IPS DF 6.9 (cell line): ENCODE results near the gene IL17RE.
"Not testable (repeated sequence)": the region's sequence is repeated elsewhere in the genome, so short reads cannot be mapped to it uniquely, and the experiment has no call there.

Experiments
- DNase-seq: peaks from one replicate; pipeline ENCODE4 v3.0.0-alpha.2; 2013; ENCODE audit warnings: low read depth, low spot score
- H3K27ac ChIP-seq: one replicate; pipeline ENCODE4 v1.5.1; 2013; ENCODE audit warnings: low read length, control low read depth
- H3K27me3 ChIP-seq: 2 replicates; pipeline ENCODE4 v1.6.1; 2013; ENCODE audit warnings: mild to moderate bottlenecking, low read length; ENCODE audit not compliant: control insufficient read depth, insufficient read depth
- H3K36me3 ChIP-seq: 2 replicates; pipeline ENCODE4 v1.6.1; 2013; ENCODE audit warnings: low read length; ENCODE audit not compliant: control insufficient read depth, insufficient read depth
- H3K4me1 ChIP-seq: 2 replicates; pipeline ENCODE4 v1.6.1; 2013; ENCODE audit warnings: low read length; ENCODE audit not compliant: control insufficient read depth, insufficient read depth
- H3K4me3 ChIP-seq: 2 replicates; pipeline ENCODE4 v1.5.1; 2013; ENCODE audit warnings: mild to moderate bottlenecking, low read length
- H3K9me3 ChIP-seq: 2 replicates; pipeline ENCODE4 v1.6.1; 2013; ENCODE audit warnings: low read length, inconsistent platforms; ENCODE audit not compliant: control insufficient read depth, insufficient read depth
- WGBS: extraction: QIAGEN DNeasy Blood & Tissue Kit; methylation state at CpG from one replicate; pipeline ENCODE4 v1.1.7; 2013; ENCODE audit warnings: mixed read lengths, missing lambda C conversion rate; ENCODE audit not compliant: insufficient read length, insufficient coverage; 5-methylcytosine and 5-hydroxymethylcytosine counted together

Gene IL17RE

DNA sequence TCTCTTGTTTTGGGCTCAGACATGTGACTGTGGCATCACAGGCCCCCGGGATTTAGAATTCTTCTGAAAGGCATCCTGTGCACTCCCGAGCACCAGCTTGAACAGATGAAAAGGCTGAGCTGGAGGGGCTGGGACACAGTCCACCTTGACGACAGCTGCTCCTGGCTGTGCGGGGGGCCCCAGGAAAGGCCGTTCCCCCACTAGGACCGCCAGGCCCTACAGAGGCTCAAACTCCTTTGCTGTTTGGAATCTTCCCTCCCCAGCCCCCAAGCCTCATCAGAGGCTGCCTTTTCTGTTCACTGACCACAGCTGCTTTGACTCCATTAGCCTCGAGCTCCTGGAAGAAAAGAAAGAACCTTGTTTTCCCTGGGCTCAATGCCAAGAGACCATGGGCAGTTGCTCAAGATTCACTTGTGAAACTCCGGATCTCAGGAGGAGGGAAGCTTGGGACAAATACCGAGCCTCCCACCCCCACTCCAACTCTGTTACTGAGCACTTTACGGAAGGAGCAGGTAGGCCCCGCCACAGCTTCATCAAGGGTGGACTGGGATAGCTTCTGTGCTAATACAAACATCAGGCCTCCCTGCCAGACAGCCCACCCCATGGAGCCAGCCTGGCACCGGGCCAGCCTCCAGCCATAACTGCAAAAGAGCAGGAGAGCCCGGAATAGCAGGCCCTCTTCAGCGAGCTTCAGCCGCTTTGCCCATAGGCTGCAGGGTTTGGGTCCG, 38.3 kb upstream of the IL17RE start:
- Histone ChIP-seq H3K27me3 (no peaks in the 10 kb centered on the region), H3K27ac (no peak overlapping the region), H3K4me3 (no peak overlapping the region), H3K9me3 (no peaks in the 10 kb centered on the region), H3K36me3 (no peaks in the 10 kb centered on the region), H3K4me1 (peaks cover 4% of the 10 kb centered on the region; the same call in 1 of the 2 replicates)
- WGBS = no CpG with 5 or more reads among the region's 16 CpGs
- no peak for DNase-seq

DNA sequence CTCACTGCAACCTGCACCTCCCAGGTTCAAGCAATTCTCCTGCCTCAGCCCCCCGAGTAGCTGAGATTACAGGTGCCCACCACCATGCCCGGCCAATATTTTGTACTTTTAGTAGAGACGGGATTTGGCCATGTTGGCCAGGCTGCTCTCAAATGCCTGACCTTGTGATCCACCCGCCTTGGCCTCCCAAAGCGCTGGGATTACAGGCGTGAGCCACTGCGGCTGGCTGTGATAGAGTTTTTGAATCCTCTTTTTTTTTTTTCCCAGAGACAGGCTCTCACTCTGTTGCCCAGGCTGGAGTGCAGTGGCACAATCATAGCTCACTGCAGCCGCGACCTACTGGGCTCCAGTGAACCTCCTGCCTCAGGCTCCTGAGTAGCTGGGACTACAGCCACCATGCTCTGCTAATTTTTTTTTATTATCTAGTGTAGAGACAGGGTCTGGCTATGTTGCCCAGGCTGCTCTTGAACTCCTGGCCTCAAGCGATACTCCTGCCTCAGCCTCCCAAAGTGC, 37.5 kb upstream of the IL17RE start:
- H3K36me3 ChIP-seq, H3K27me3 ChIP-seq, H3K4me1 ChIP-seq, H3K27ac ChIP-seq, H3K9me3 ChIP-seq, H3K4me3 ChIP-seq, DNase-seq: not testable (repeated sequence)
- WGBS = no CpG with 5 or more reads among the region's 10 CpGs

DNA sequence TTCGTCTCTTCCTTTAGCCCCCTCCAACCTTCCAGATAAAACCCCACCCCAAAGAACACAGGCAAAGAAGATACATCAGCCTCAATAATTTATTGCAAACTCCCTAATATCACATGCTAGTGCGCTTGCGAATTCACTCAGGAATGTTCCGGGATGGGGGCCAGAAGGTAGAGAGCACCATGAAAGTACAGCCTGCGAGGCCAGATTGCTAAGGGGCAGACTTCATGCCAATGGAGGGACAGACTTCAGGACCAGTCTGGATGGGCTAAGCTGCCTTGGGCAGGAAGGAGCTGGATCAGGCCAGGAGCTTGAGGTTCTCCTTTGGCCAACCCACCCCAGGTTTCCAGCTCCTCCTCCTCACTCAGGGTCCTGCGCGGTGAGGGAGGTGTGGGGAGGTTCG, 36.0 kb upstream of the IL17RE start:
- Histone ChIP-seq H3K4me1 (0 out of 2 replicates have a peak, but pooled peaks cover 2% of the 10 kb centered on the region), H3K36me3 (no peaks in the 10 kb centered on the region), H3K9me3 (no peaks in the 10 kb centered on the region), H3K27ac (no peak overlapping the region), H3K27me3 (no peaks in the 10 kb centered on the region), H3K4me3 (no peak overlapping the region)
- DNase-seq = no peak
- WGBS = no CpG with 5 or more reads among the region's 8 CpGs

DNA sequence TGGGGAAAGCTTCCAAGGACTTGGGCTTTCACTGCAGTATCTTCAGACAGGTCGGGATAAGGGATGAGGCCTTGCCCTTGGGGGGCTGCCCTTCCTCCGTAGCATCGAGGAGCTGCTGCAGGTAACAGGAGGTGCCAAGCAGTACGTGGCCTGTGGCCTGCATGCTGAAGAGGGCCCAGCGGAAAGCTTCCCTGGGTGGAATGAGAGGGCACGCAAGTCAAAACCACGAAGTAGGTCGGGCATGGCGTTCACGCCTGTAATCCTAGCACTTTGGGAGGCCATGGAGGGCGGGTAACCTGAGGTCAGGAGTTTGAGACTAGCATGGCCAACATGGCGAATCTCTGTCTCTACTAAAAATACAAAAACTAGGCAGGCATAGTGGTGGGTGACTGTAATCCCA, 35.5 kb upstream of the IL17RE start:
- Histone ChIP-seq H3K27me3 (no peaks in the 10 kb centered on the region), H3K9me3 (no peaks in the 10 kb centered on the region), H3K4me3 (no peak overlapping the region), H3K4me1 (0 out of 2 replicates have a peak, but pooled peaks cover 2% of the 10 kb centered on the region), H3K36me3 (no peaks in the 10 kb centered on the region), H3K27ac (no peak overlapping the region)
- no CpG with 5 or more reads among the region's 12 CpGs for WGBS
- DNase-seq = no peak

DNA sequence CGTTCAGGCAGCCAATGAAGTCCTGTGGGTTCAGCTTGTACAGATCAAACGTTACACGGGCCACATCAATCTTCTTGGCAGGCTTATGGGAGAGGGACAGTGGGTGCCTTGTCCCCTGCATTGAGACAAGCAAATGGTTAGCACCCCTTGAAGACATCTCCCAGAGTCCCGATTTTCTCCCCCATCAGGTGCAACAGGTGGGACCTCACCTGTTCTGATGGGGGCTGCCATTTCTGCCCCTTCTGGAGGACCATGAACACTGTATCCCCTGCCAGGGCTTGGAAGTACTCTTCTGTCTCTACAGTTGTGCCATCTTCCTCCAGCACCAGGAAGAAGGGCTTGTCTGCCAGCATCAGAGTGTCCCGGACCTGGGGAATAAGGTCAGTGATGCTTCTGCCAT, 32.7 kb upstream of the IL17RE start:
- Histone ChIP-seq H3K4me1 (no peaks in the 10 kb centered on the region), H3K27ac (no peak overlapping the region), H3K36me3 (no peaks in the 10 kb centered on the region), H3K4me3 (no peak overlapping the region), H3K27me3 (no peaks in the 10 kb centered on the region), H3K9me3 (no peaks in the 10 kb centered on the region)
- WGBS = no CpG with 5 or more reads among the region's 5 CpGs
- no peak for DNase-seq

DNA sequence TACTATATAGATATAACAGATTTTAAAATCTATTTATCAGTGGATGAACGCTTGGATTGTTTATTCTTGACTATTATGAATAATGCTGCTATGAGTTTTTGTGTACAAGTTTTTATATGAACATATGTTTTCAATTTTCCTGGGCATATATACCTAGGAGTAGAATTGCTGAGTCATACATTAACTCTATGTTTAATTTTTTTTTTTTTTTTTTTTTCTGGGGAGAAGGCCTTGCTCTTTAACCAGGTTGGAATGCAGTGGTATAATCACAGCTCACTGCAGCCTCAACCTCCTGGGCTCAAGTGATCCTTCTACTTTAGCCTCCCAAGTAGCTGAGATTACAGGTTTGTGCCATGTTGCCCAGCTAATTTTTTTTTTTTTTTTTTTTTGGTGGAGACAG, 31.7 kb upstream of the IL17RE start:
- Histone ChIP-seq H3K9me3 (no peaks in the 10 kb centered on the region), H3K4me1 (no peaks in the 10 kb centered on the region), H3K27ac (no peak overlapping the region), H3K27me3 (no peaks in the 10 kb centered on the region), H3K36me3 (no peaks in the 10 kb centered on the region), H3K4me3 (no peak overlapping the region)
- WGBS = no CpG with 5 or more reads among the region's 1 CpG
- DNase-seq = no peak

DNA sequence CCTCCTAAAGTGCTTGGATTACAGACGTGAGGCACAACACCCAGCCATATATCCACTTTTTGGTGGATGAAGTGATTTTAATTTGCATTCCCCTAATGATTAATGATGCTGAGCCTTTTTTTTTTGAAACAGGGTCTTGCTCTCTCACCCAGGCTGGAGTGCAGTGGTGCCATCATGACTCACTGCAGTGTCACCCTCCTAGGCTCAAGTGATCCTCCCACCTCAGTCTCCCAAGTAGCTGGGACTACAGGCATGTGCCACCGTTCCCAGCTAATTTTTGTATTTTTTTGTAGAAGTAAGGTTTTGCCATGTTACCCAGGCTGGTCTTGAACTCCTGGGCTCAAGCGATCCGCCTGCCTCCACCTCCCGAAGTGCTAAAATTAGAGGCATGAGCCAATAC, 30.6 kb upstream of the IL17RE start:
- not testable (repeated sequence) for DNase-seq

DNA sequence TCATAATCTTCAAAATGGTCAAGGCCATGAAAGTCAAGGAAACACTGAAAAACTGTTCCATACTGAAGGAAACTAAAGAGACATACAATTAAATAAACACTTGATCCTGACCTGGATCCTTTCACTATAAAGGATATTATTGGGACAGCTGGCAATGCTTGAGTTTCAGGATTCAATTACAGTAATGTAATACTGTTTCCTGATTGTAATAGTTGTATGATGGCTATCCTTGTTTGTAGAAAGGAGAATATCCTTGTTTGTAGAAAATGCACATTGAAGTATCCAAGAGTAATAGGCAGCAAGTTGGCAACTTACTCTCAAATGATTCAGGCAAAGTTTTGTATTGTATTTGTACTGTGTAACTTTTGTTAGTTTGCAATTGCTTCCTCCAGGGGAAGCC, 27.2 kb upstream of the IL17RE start:
- DNase-seq = no peak
- Histone ChIP-seq H3K27ac (no peak overlapping the region), H3K4me1 (peaks cover 2% of the 10 kb centered on the region; the same call in 1 of the 2 replicates), H3K9me3 (no peaks in the 10 kb centered on the region), H3K27me3 (no peaks in the 10 kb centered on the region), H3K4me3 (no peak overlapping the region), H3K36me3 (no peaks in the 10 kb centered on the region)

More for the DNA sequence above, 30.6 kb upstream of the IL17RE start:
- not testable (repeated sequence) for H3K4me3 ChIP-seq, H3K27me3 ChIP-seq, H3K27ac ChIP-seq, H3K36me3 ChIP-seq, H3K9me3 ChIP-seq, H3K4me1 ChIP-seq
- no CpG with 5 or more reads among the region's 5 CpGs for whole genome bisulfite sequencing

DNA sequence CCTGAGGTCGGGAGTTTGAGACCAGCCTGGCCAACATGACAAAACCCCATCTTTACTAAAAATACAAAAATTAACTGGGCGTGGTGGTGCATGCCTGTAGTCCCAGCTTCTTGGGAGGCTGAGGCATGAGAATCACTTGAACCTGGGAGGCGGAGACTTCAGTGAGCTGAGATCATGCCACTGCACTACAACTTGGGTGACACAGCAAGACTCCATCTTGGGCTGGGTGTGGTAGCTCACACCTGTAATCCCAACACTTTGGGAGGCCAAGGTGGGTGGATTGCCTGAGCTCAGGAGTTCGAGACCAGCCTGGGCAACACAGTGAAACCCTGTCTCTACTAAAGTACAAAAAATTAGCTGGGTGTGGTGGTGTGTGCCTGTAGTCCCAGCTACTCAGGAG, 26.4 kb upstream of the IL17RE start:
- H3K27me3 ChIP-seq, H3K4me1 ChIP-seq, H3K36me3 ChIP-seq, H3K4me3 ChIP-seq, H3K9me3 ChIP-seq, DNase-seq, H3K27ac ChIP-seq: not testable (repeated sequence)
- no CpG with 5 or more reads among the region's 4 CpGs for WGBS

DNA sequence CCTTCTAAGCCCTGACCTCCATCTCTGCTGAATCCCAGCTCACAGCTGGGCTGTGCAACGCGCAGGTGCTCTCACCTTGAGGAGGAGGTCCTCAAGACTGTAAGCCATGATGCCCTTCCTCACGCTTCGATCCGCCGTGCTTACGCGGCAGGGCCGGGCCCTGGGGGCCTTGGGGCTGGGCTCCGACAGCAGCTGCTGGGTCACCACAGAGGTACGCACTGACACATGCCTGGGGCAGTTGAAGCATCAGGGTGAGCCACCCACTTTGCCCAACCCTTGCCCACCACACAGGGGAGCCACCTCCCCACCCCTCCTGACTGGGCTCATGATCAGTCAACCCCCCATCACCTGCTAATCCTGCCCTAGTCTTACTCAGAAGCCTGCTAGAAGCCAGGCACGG, 25.7 kb upstream of the IL17RE start:
- WGBS = no CpG with 5 or more reads among the region's 12 CpGs

DNA sequence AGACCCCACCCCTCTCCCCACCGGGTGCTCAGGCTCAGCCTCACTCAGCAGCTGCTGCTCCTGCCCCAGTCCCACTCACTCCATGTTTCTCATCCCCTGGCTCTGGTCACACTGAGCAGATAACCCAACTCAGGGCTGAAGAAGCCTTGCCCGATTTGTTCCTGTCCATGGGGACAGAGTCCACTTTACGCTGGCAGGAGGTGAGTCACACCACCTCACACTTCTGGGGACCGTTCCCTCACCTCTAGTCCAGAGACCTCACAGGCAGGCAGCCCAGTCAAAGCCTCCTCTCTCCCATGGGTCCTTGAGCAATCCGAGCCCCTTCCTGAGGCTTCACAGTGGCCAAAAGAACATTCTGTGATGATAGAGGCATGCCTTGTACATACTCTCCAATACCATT, 23.9 kb upstream of the IL17RE start:
- no CpG with 5 or more reads among the region's 5 CpGs for WGBS
- no peak overlapping the region for H3K27ac ChIP-seq

More for the DNA sequence above, 25.7 kb upstream of the IL17RE start:
- DNase-seq = no peak
- peaks cover 2% of the 10 kb centered on the region; the same call in 1 of the 2 replicates for H3K4me1 ChIP-seq
- no peaks in the 10 kb centered on the region for H3K9me3 ChIP-seq
- H3K4me3 ChIP-seq = no peak overlapping the region
- no peak overlapping the region for H3K27ac ChIP-seq
- no peaks in the 10 kb centered on the region for H3K36me3 ChIP-seq
- H3K27me3 ChIP-seq = no peaks in the 10 kb centered on the region

More for the DNA sequence above, 23.9 kb upstream of the IL17RE start:
- Histone ChIP-seq H3K4me3 (no peak overlapping the region), H3K36me3 (no peaks in the 10 kb centered on the region), H3K27me3 (no peaks in the 10 kb centered on the region), H3K9me3 (no peaks in the 10 kb centered on the region), H3K4me1 (peaks cover 2% of the 10 kb centered on the region; the same call in 1 of the 2 replicates)
- DNase-seq = no peak
